A204.1 (cell line): Measurements from ENCODE around the gene SOX12.
"Not testable (repeated sequence)": the region's sequence is repeated elsewhere in the genome, so short reads cannot be mapped to it uniquely, and the experiment has no call there.

Experiments used
- FAIRE-seq: peaks from 2 replicates; lab custom pipeline; 2012; peaks lifted over from hg19 to GRCh38; lab: Jason Lieb, UNC

SOX12 gene

DNA sequence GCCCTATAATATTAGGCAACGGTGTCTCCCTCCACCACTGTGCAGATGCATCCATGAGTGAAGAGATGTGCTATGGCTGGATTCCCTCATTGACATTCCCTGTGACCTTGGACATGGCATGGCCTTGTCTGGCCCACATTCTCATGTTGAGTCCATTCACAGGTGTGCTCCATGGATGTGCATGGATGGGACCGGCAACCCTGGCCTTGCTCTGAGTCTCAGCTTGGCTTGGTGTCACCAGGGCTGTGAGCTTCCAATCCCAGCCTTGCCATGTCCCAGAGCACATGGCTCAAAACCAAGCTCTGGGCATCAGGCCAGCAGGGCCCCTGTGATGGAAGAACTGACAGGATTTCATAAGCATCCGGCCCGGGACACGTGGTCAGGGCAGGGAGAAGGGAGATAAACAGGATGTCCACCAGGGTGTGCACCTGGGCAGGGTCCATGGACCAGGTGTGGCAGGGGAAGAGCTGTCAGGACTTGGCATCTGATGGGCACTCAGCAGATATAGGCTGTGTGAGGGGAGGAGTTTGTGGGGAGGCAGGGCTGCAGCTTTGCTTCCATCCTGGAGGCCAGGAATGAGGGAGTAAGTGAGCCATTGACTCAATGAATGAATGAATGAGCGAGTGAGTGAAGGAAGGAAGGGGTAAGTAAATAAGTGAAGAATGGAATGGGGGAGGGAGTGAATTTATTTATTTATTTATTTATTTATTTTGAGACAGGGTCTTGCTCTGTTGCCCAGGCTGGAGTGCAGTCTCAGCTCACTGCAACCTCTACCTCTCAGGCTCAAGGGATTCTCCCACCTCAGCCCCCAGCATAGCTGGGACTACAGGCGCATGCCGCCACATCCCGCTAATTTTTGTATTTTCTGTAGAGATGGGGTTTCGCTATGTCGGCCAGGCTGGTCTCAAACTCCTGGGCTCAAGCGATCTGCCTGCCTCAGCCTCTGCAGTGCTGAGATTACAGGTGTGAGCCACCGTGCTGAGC is 37.2 kb downstream of the SOX12 start:
- no peak for FAIRE-seq

DNA sequence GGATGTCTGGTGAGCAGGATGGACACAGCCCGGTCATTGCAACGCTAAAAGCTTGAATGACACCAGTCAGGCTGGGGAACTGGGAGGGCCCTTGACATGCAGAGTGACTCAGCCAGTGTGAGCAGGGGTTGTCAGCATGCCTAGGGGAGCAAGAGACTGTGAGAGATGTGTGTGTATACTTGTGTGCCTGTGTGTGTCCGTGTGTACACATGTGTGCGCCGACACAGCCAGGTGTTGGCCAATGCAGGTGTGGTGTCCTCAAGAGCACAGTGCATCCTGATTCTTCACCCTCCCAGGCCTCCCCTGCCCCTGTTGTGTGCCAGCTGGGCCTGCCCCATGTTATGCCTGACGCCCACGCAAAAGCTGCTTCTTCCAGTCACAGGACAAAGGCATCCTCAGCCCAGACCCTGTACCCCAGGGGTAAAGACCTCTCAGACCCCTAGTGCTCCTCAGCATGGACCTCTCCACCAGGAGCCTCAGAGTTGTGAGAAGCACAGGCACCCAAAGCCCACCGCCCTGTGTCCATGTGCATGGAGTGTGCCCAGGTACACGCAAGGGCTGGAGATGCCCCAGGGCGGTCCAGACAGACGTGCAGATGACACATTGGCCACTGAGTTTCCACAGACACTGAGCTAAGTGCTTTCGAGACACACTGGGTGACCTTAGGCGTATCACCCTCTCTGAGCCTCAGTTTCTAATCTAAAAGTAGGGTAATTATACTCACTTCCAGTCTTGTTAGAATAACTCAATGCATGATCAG is 38.1 kb downstream of the SOX12 start:
- FAIRE-seq, result no peak

DNA sequence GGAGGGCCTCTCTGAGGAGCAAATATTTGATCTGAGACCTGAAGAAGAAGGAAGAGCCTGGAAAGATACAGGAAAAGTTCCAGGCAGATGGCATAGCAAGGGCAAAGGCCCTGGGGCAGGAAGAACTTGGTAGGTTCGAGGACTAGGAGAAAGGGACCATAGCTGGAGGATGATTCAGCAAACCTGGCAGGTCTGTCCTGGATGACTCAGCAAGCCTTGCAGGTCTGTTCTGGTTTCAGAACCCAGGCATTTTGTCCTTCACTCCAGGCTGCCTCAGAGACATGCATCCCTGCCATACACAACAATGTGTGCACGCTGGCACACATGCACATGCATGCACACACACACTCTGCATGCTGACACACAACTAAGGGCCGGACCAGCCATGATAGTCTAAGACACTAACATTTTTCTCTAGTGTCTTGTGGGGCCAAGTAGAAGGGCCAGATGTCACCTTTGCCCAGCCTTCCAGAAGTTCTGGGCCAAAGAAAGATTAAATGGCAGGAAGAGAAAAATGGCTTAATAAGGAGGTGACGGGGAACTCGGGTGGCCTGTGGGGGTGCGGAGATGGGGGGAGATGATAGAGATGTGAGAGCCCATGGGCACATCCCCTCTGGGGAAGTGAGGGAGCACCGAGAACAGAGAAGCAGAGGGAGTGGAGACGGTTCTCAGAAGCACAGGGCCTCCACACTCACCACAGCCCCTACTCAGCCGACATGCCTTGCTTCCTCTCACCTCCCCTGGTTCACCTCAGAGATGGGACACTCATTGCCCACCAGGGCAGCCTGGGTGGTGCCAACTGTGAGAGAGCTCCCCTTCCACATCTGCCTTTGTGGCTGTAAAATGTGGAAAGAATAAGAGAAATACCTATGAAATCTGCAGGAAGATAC is 39.8 kb downstream of the SOX12 start:
- FAIRE-seq, result no peak

DNA sequence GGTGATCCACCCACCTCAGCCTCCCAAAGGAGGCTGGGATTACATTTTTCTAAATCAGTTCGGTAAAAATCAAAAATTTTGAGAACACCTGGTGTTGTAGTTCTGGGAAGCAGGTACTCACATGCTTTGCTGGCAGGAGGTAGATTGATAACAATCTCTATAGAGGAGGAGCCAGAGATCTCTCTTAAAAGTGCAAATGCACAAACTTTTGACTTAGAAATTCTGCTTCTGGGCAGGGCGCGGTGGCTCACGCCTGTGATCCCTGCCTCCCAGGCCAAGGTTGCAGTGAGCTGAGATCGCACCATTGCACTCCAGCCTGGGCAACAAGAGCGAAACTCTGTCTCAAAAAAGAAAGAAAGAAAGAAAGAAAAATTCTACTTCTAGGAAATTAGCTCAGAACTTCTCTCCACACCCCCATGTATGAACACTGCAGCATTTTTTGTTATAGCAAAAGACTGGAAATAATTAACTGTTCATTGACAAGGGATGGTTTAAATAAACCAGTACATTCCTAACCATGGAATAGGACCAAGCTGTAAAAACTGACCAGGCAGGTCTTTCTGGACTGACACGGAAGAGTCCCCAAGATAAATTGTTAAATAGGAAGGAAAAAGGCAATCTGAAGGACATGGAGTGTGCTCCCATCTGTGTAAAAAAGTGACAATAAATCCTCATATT is 40.8 kb downstream of the SOX12 start:
- FAIRE-seq, result no peak

DNA sequence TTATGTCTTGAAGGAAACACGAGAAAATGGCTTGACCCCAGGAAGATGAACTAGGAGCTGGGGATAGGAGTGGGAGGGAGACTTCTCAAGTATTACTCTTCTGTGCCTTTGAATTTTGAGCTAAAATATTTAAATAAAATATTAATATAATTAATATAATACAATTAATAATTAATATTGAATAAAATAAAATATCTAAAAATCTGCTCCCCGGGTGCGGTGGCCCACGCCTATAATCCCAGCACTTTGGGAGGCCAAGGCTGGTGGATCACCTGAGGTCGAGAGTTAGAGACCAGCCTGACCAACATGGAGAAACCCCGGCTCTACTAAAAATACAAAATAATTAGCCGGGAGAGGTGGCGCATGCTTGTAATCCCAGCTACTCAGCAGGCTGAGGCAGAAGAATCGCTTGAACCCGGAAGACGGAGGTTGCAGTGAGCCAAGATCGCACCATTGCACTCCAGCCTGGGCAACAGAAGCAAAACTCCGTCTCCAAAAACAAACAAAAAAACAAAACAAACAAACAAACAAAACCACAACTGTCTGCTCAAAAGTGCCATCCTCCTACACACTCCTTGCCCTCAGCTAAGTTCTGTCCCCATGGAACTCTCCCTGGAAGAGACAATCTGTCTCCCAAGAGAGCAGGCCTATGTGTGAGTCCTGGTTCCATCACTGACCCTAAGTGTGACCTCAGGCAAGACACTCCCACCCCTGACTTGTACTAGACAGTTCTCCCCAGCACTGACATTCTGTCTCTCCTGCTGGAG is 41.5 kb downstream of the SOX12 start:
- FAIRE-seq, result no peak

DNA sequence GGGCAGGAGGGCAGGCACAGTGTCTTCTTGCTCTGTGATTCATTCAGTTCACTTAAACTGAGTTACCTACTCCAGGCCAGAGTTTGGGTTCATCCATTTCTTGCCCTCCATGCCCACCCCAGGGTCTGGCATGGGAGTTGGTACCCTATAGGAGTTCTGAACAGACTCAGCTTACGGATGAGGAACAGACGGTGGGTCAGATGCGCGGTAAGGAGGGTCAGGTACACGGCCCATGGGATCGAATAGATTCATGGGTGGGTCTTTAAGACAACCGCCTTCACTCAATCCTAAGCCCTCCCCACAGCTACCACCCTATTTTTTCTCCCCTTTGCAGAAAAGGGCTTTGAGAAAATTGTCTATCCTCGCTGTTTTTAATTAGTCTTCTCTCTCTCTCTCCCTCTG is 42.1 kb downstream of the SOX12 start:
- FAIRE-seq, result no peak

DNA sequence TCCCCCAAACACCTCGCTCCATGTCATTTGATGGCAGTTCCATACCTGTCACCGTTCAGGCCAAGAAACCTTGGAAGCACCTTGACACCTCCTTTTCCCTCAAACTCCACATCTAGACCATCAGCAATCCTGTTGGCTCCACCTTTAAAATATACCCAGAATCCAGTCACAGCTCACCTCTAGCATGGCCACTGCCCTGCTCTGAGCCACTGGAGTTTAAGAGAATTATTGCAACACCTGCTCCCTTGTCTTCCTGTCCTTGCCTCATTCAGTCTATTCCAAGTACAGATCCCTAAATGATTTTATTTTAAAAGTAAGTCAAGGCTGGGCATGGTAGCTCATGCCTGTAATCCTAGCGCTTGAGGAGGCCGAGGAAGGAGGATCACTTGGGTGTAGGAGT is 43.6 kb downstream of the SOX12 start:
- FAIRE-seq, result no peak

DNA sequence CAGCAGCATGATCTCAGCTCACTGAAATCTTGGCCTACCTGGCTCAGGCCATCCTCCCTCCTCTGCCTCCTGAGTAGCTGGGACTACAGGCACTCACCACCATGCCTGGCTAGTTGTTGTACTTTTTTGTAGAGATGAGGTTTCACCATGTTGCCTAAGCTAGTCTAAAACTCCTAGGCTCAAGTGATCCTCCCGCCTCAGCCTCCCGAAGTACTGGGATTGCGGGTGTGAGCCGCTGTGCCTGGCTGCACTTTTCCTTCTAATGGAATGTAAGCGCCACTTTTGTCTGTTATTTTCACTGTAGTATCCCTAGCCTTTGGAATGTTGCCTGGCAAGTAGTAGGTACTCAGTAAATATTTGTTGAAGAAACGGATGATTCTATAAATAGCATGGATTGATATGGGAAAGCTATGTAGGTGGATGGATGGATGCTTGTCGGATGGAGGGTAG is 44.8 kb downstream of the SOX12 start:
- FAIRE-seq, result no peak

DNA sequence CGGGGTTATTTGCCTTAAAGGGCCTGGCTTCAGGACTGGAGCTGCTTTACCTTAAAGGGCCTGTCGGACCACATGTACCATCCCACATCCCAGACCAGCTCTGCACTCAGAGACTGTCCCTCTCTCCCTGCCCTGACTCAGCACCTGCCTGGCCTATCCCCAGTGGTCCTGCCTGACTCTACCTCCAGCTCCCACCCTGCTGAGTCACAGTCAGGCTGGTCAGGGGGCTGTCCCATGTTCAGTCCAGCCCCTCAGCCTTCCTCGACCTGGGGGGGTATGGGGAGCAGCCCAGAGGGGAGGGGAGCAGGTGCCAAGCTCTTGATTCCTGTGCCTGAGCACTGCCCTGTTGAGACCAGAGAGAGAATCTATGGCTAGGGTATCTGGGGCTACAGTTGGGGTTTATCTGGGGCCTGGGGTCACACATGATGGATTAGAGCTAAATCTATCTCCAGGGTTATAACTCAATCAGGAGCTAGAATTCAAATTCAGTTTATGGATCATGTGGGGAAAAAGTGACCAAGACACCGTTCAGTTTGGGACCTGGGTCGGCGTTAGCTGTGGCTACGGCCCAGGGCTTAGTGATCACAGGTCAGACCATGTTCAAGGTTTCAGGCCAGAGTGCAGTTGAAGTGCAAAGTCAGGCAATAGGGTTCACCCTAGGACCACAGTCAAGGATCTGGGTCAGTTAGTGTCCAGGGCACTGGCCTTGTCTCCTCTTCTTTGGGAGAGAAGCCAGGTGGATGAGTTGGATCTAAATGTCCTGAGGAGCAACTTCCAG is 45.8 kb downstream of the SOX12 start:
- no peak for FAIRE-seq

DNA sequence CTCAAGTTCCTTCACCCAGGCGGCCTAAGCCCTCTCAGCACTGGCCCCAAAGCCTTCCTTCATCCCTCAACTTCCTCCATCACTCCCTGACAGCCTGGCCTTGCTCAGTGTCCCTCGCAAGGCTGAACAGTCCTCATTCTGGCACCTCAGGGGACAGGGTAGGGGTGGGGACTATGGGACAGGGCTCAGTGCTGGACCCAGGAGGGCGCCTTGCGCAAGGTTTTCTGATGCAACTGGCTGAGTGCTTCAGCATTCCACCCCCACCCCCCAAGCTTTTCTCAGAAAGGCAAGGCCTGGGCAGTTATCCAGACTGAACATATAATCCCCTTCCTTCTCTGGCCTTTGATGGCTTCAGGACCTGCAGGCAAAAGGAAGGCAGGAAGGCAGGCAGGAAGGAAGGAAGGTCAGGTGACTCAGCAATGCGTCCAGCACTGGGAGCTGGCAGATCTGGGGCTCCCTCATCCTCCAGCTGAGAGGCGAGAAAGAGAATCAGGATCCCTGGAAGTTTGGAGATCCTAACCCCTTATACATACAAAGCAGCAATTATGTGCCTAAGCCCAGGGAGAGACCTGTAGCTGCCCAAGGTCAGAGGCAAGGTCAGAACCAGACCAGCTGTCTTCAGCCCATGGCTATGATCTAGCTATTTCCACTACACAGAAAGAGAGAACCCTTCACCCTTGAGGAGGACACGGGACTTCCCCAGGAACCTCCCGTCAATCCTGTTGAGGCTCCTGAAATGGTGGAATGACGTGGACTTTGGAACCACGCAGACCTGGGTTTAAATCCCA is 46.6 kb downstream of the SOX12 start:
- no peak for FAIRE-seq

DNA sequence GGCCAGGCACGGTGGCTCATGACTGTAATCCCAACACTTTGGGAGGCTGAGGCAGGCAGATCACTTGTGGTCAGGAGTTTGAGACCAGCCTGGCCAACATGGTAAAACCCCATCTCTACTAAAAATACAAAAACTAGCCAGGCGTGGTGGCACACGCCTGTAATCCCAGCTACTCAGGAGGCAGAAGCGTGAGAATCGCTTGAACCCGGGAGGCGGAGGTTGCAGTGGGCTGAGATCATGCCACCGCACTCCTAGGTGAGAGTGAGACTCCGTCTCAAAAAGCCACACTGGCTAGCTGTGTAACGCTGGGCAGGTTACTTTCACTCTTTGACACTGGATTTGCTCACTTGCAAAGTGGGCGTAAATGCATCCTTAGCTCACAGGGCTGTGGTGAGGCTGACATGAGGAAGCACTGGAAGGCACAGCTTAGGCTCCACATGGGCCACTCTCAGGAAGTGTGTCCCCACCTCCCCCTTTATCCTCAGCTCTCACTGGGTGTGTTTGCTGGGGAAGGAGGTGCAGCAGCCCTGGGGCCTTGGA is 47.3 kb downstream of the SOX12 start:
- FAIRE-seq, result not testable (repeated sequence)

DNA sequence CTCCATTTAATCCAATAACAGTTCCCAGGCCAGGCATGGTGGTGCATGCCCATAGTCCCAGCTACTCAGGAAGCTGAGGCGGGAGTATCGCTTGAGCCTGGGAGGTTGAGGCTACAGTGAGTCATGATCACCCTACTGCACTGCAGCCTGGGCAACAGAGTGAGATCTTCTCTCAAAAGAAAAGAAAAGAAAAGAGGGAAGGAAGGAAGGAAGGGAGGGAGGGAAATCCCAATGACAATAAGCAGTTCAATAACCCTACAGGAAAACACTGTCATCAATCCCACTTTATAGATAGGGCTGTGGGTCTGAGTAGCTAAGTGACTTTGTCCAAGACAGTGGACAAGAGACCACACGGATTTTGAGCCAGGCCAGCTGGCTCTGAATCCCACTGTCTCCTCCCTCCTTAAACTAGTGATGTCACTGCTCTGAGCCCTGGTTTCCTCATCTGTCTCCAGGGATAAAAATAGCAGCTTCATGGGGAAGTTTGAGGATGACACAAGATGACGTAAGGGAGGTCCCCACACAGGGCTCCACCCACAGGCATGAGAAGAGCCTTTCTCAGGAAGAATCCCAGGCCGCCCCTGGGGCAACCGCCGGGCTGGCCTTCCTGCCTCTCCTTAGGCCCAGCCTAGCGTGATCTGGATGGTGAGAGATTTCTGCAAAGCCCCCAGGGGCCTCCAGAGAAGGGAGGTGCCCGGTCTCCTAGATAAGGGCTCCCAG is 48.0 kb downstream of the SOX12 start:
- no peak for FAIRE-seq

DNA sequence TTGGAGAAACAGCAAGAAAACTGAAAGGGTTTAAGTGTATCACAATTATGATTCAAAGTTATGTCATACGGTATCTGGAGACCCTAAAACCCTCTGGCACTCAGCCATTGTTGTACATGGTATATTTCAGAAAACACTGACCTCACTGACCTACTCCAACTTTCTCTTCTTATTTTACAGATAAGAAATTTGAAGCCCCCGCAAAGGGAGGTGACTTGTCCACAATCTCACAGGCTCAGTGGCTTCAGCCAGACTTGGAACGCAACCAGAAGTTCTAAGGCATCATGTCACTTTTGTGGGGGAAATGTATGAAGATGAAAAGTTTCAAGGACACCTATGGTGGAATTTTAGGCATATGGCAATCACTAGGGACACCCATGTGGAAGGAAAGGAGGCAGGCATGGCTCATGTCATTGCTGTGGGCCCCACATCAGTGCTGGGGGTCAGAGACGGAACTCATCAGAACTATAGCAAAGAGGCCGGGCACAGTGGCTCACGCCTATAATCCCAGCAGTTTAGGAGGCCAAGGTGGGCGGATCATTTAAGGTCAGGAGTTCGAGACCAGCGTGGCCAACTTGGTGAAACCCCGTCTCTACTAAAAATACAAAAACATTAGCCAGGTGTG is 50.0 kb downstream of the SOX12 start:
- FAIRE-seq, result no peak

DNA sequence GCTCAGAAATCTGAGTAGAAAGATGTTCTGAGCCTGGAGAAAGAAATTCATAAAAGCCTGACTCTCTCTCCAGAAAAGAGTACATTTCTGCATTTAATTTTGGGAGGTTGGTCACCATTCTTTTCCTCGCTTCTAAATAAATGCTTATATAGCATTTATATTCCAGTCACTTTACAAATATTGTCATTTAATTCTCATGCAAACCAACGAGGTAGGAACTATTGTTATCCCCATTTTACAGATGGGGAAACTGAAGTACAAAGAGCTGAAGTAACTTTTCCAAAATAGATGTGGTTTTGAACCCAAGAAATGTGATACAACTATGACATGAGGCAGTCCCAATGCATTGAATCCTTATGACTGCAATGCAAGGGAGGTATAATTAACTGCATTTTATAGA is 50.7 kb downstream of the SOX12 start:
- FAIRE-seq, result no peak

DNA sequence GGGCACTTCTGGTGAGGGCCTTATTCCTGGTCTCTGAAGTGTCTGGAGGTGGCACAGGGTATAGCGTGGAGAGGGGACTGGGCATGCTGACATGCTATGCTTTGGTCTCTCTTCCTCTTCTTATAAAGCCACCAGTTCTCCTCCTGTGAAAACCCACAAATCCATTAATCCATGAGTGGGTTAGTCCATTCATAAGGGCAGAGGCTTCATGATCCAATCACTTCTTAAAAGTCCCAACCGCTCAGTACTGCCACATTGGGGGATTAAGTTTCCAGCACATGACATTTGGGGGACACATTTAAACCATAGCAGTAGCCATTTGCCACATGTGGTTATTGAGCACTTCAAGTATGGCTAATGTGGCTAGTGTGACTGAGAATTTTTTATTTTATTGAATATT is 51.4 kb downstream of the SOX12 start:
- no peak for FAIRE-seq

DNA sequence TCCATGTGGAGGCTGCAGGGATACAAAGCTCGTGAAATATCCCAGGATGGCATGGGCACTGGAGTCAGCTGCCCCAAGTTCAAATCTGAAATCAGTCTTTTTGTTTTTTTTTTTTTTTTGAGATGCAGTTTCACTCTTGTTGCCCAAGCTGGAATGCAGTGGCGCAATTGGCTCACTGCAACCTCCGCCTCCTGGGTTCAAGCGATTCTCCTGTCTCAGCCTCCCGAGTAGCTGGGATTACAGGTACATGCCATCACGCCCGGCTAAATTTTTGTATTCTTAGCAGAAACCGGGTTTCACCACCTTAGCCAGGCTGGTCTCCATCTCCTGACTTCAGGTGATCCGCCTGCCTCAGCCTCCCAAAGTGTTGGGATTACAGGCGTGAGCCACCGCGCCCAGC is 52.2 kb downstream of the SOX12 start:
- not testable (repeated sequence) for FAIRE-seq

DNA sequence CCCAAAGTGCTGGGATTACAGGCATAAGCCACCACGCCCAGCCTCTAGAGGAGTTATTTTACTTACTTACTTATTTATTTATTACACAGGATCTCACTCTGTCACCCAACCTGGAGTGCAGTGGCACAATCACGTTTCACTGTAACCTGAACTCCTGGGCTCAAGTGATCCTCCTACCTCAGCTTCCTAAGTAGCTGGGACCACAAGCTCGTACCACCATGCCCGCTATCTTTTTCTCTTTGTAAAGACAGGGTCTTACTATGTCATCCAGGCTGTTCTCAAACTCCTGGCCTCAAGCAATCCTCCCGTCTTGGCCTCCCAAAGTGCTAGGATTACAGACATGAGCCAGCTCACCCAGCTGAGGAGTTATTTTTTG is 53.6 kb downstream of the SOX12 start:
- no peak for FAIRE-seq
